ENCODE measurements around the gene APRT. TPM values are rescaled to one million over a fixed set of nuclear protein-coding genes. Genes with fewer than 3 reads are reported as not detected.

The APRT gene
- total RNA-seq, 1 donor from 2014 or later: 300 TPM

GRCh38 chr16:88850531-88851199, 38.9 kb upstream of the APRT start:
- TF ChIP-seq CTCF (conservative IDR thresholded peaks at IDR 0.05; ENCODE audit: low read depth, low read length): no peak

GRCh38 chr16:88848557-88848956, 36.8 kb upstream of the APRT start:
- no peak overlapping the region for H3K4me3 ChIP-seq (ENCODE audit: low read depth, low read length)
- no peak for TF ChIP-seq CTCF (conservative IDR thresholded peaks at IDR 0.05; ENCODE audit: low read depth, low read length)
- no peak for DNase-seq (ENCODE audit: low read depth)

More at GRCh38 chr16:88850531-88851199, 38.9 kb upstream of the APRT start:
- H3K4me3 ChIP-seq (ENCODE audit: low read depth, low read length): no peak overlapping the region
- DNase-seq (ENCODE audit: low read depth): no peak

- H3K4me3 ChIP-seq (ENCODE audit: low read depth, low read length): no peak overlapping the region
- no peak for DNase-seq (ENCODE audit: low read depth)
- no peak for TF ChIP-seq CTCF (conservative IDR thresholded peaks at IDR 0.05; ENCODE audit: low read depth, low read length)
These were observed 35.9 kb upstream of the APRT start for GRCh38 chr16:88847654-88848053.

GRCh38 chr16:88846088-88846487, 34.4 kb upstream of the APRT start:
- no peak overlapping the region for H3K4me3 ChIP-seq (ENCODE audit: low read depth, low read length)
- no peak for TF ChIP-seq CTCF (conservative IDR thresholded peaks at IDR 0.05; ENCODE audit: low read depth, low read length)
- no peak for DNase-seq (ENCODE audit: low read depth)

GRCh38 chr16:88844419-88845036, 32.8 kb upstream of the APRT start:
- no peak for DNase-seq (ENCODE audit: low read depth)
- no peak overlapping the region for H3K4me3 ChIP-seq (ENCODE audit: low read depth, low read length)
- TF ChIP-seq CTCF (conservative IDR thresholded peaks at IDR 0.05; ENCODE audit: low read depth, low read length): peak; percentile 7

GRCh38 chr16:88843256-88843655, 31.5 kb upstream of the APRT start:
- no peak for TF ChIP-seq CTCF (conservative IDR thresholded peaks at IDR 0.05; ENCODE audit: low read depth, low read length)
- no peak overlapping the region for H3K4me3 ChIP-seq (ENCODE audit: low read depth, low read length)
- no peak for DNase-seq (ENCODE audit: low read depth)

- no peak overlapping the region for H3K4me3 ChIP-seq (ENCODE audit: low read depth, low read length)
- DNase-seq (ENCODE audit: low read depth): no peak
- no peak for TF ChIP-seq CTCF (conservative IDR thresholded peaks at IDR 0.05; ENCODE audit: low read depth, low read length)
These were observed 31.1 kb upstream of the APRT start for GRCh38 chr16:88842806-88843205.

All from epithelial cell of proximal tubule (primary cell).